Measurements from ENCODE around the gene FAM124A. TPM values are rescaled to one million over a fixed set of nuclear protein-coding genes. Genes with fewer than 3 reads are reported as not detected.
A peak's percentile ranks its signal among the peaks of the same experiment; 100 is the strongest.

The FAM124A gene
- total and polyA plus RNA-seq, 2 experiments from 2014 or later: 37.7 to 109 TPM

- DNase-seq (ENCODE audit: low spot score) (peak; percentile 59), ATAC-seq (peak; percentile 42)
- peak overlapping the region; percentile 78 for H3K4me3 ChIP-seq
- H3K9me2 ChIP-seq (ENCODE audit: insufficient read depth): no peaks in the 10 kb centered on the region
- H3K4me1 ChIP-seq (ENCODE audit: insufficient read depth): peaks cover 69% of the 10 kb centered on the region
- H3K4me1 Mint-ChIP-seq: peaks cover 60% of the 10 kb centered on the region
- peak overlapping the region; percentile 73 for H3K27ac ChIP-seq (ENCODE audit: low read depth)
- peaks cover 44% of the 10 kb centered on the region for H3K36me3 Mint-ChIP-seq (ENCODE audit: low read depth)
- H3K27ac Mint-ChIP-seq: peak overlapping the region; percentile 58; the same call in 1 of the 2 replicates
- peak overlapping the region; percentile 90 for H3K4me3 Mint-ChIP-seq
- H4K20me1 ChIP-seq (replicated peaks; ENCODE audit: insufficient read depth): peaks cover 22% of the 10 kb centered on the region
- peaks cover 6% of the 10 kb centered on the region; the same call in 1 of the 2 replicates for H3K36me3 ChIP-seq (ENCODE audit: insufficient read depth)
- peaks cover 15% of the 10 kb centered on the region for H3K27me3 Mint-ChIP-seq (ENCODE audit: insufficient read depth, low read depth, poor library complexity)
- H2AFZ ChIP-seq: no peak overlapping the region
- TF ChIP-seq POLR2AphosphoS5 (IDR thresholded peaks at IDR 0.05; ENCODE audit: low read depth): no peak
- TF ChIP-seq, protein P1, sequence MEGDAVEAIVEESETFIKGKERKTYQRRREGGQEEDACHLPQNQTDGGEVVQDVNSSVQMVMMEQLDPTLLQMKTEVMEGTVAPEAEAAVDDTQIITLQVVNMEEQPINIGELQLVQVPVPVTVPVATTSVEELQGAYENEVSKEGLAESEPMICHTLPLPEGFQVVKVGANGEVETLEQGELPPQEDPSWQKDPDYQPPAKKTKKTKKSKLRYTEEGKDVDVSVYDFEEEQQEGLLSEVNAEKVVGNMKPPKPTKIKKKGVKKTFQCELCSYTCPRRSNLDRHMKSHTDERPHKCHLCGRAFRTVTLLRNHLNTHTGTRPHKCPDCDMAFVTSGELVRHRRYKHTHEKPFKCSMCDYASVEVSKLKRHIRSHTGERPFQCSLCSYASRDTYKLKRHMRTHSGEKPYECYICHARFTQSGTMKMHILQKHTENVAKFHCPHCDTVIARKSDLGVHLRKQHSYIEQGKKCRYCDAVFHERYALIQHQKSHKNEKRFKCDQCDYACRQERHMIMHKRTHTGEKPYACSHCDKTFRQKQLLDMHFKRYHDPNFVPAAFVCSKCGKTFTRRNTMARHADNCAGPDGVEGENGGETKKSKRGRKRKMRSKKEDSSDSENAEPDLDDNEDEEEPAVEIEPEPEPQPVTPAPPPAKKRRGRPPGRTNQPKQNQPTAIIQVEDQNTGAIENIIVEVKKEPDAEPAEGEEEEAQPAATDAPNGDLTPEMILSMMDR (conservative IDR thresholded peaks at IDR 0.05; ENCODE audit: low read depth in 2 of 2): peak in 1 of 2 experiments; percentile 27; a peak in 1 of 4 replicates
- TF ChIP-seq NANOG (IDR thresholded peaks at IDR 0.05; ENCODE audit: borderline replicate concordance): no peak
- TF ChIP-seq EZH2phosphoT487 (IDR thresholded peaks at IDR 0.05; ENCODE audit: unreplicated experiment): no peak
- no peak for TF ChIP-seq REST (IDR thresholded peaks at IDR 0.05; ENCODE audit: unreplicated experiment)
- peaks cover 56% of the 10 kb centered on the region for H3K79me2 ChIP-seq (replicated peaks; ENCODE audit: insufficient read depth)
- peak overlapping the region; percentile 87 for H3K4me2 ChIP-seq
- no peaks in the 10 kb centered on the region for H3K9me3 Mint-ChIP-seq
- H3K27me3 ChIP-seq (ENCODE audit: insufficient read depth): peaks cover 2% of the 10 kb centered on the region; the same call in 1 of the 2 replicates
- H3F3A ChIP-seq (replicated peaks; ENCODE audit: low read depth): peaks cover 7% of the 10 kb centered on the region
Observed at GRCh38 chr13:51222686-51223559, 725 bp downstream of the FAM124A start.

GRCh38 chr13:51223560-51224270, 1.5 kb downstream of the FAM124A start:
- DNase-seq (ENCODE audit: low spot score): peak; percentile 43
- Mint-ChIP-seq H3K27ac (peak overlapping the region; percentile 58; the same call in 1 of the 2 replicates), H3K27me3 (ENCODE audit: insufficient read depth, low read depth, poor library complexity) (peaks cover 15% of the 10 kb centered on the region), H3K9me3 (no peaks in the 10 kb centered on the region), H3K36me3 (ENCODE audit: low read depth) (peaks cover 44% of the 10 kb centered on the region), H3K4me3 (peak overlapping the region; percentile 90), H3K4me1 (peaks cover 62% of the 10 kb centered on the region)
- no peak overlapping the region for H2AFZ ChIP-seq
- H3K36me3 ChIP-seq (ENCODE audit: insufficient read depth): peaks cover 6% of the 10 kb centered on the region; the same call in 1 of the 2 replicates
- peak; percentile 42 for ATAC-seq
- peaks cover 63% of the 10 kb centered on the region for H3K79me2 ChIP-seq (replicated peaks; ENCODE audit: insufficient read depth)
- peak overlapping the region; percentile 73 for H3K27ac ChIP-seq (ENCODE audit: low read depth)
- peak overlapping the region; percentile 87 for H3K4me2 ChIP-seq
- H3K4me1 ChIP-seq (ENCODE audit: insufficient read depth): peaks cover 76% of the 10 kb centered on the region
- H4K20me1 ChIP-seq (replicated peaks; ENCODE audit: insufficient read depth): peaks cover 27% of the 10 kb centered on the region
- peak overlapping the region; percentile 78 for H3K4me3 ChIP-seq
- H3F3A ChIP-seq (replicated peaks; ENCODE audit: low read depth): peaks cover 7% of the 10 kb centered on the region
- no peaks in the 10 kb centered on the region for H3K9me2 ChIP-seq (ENCODE audit: insufficient read depth)
- peaks cover 2% of the 10 kb centered on the region; the same call in 1 of the 2 replicates for H3K27me3 ChIP-seq (ENCODE audit: insufficient read depth)
- peak; percentile 35; the same call in 1 of the 2 replicates for TF ChIP-seq POLR2AphosphoS5 (IDR thresholded peaks at IDR 0.05; ENCODE audit: low read depth)
- no peak for TF ChIP-seq ZNF331 (CRISPR knock-in tag; IDR thresholded peaks at IDR 0.05; ENCODE audit: low read depth)
- TF ChIP-seq, protein P2, sequence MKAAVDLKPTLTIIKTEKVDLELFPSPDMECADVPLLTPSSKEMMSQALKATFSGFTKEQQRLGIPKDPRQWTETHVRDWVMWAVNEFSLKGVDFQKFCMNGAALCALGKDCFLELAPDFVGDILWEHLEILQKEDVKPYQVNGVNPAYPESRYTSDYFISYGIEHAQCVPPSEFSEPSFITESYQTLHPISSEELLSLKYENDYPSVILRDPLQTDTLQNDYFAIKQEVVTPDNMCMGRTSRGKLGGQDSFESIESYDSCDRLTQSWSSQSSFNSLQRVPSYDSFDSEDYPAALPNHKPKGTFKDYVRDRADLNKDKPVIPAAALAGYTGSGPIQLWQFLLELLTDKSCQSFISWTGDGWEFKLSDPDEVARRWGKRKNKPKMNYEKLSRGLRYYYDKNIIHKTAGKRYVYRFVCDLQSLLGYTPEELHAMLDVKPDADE (IDR thresholded peaks at IDR 0.05): no peak
- TF ChIP-seq REST (IDR thresholded peaks at IDR 0.05; ENCODE audit: unreplicated experiment): no peak
